GM12878 (cell line): ENCODE data around the gene CCDC138. TPM values are rescaled to one million over a fixed set of nuclear protein-coding genes. Genes with fewer than 3 reads are reported as not detected.

Source experiments
- ATAC-seq: fragments of 200-7000 bp; cut with Tn5 transposase; 3 replicates; pipeline ENCODE4 v1.9.1; 2020; ENCODE audit warnings: mild to moderate bottlenecking, moderate library complexity
- BruUV-seq: library from RNA; stranded (reverse); fragments of 400-500 nt; replicated peaks from 2 replicates; lab custom pipeline; 2021; lab: Mats Ljungman, UMichigan
- CTCF ChIA-PET: fragments of 300-600 bp; sonication (Branson Sonifier 250); formaldehyde crosslinking; extraction: SDS; loops from one replicate; lab custom pipeline; 2021; ENCODE audit warnings: inconsistent platforms; lab: Yijun Ruan, JAX
- POLR2A ChIA-PET: fragments of 350-600 bp; formaldehyde crosslinking; extraction: SDS; loops from one replicate; lab custom pipeline; 2021; ENCODE audit warnings: inconsistent platforms; lab: Charles Lee
- RAD21 ChIA-PET: fragments of 300-600 bp; sonication (Branson Sonifier 250); formaldehyde crosslinking; loops from one replicate; lab custom pipeline; 2023; ENCODE audit warnings: antibody characterized with exemption; ENCODE audit not compliant: unreplicated experiment; lab: Charles Lee
- SMC1A ChIA-PET: fragments of 300-600 bp; sonication (Branson Sonifier 250); formaldehyde crosslinking; loops from one replicate; lab custom pipeline; 2023; ENCODE audit not compliant: unreplicated experiment, uncharacterized antibody; lab: Charles Lee
- DNase-seq: peaks from one replicate; pipeline ENCODE4 v3.0.0-alpha.2; 2011; ENCODE audit warnings: low read depth, low spot score
- FAIRE-seq: peaks from 3 replicates; lab custom pipeline; 2011; peaks lifted over from hg19 to GRCh38; lab: Jason Lieb, UNC
- H2AFZ ChIP-seq: 2 replicates; pipeline ENCODE4 v1.6.0; 2011; ENCODE audit warnings: low read depth, low read length, control low read depth; ENCODE audit not compliant: control insufficient read depth
- H3K27ac ChIP-seq: 2 replicates; pipeline ENCODE4 v1.5.1; 2011; ENCODE audit warnings: control low read depth; ENCODE audit not compliant: control insufficient read depth, insufficient read depth
- H3K27me3 ChIP-seq, 2 experiments: replicated peaks in 1 of 2; 2 replicates each; pipeline versions ENCODE4 v1.6.0 to v1.6.1; 2011; ENCODE audit warnings: low read length in 1 of 2; ENCODE audit not compliant: control insufficient read depth in 2 of 2, insufficient read depth in 2 of 2
- H3K36me3 ChIP-seq, 2 experiments: 2 replicates each; pipeline ENCODE4 v1.5.1; 2011; ENCODE audit warnings: low read length in 1 of 2; ENCODE audit not compliant: control insufficient read depth in 2 of 2, insufficient read depth in 2 of 2
- H3K4me1 ChIP-seq: 2 replicates; pipeline ENCODE4 v1.6.1; 2011; ENCODE audit warnings: mild to moderate bottlenecking, low read length, moderate library complexity, mixed read lengths; ENCODE audit not compliant: control insufficient read depth, insufficient read depth
- H3K4me2 ChIP-seq: 2 replicates; pipeline ENCODE4 v1.6.0; 2011; ENCODE audit warnings: control low read depth; ENCODE audit not compliant: control insufficient read depth, insufficient read depth
- H3K4me3 ChIP-seq: fragments of 200-600 bp; sonication (generic); 2 replicates; pipeline ENCODE4 v1.5.1; 2016
- H3K79me2 ChIP-seq: 2 replicates; pipeline ENCODE4 v1.6.0; 2011; ENCODE audit warnings: low read length; ENCODE audit not compliant: control insufficient read depth, insufficient read depth
- H3K9ac ChIP-seq: 2 replicates; pipeline ENCODE4 v1.8.0; 2011; ENCODE audit warnings: low read length, control low read depth, mixed read lengths; ENCODE audit not compliant: control insufficient read depth, insufficient read depth
- H3K9me3 ChIP-seq: replicated peaks from 3 replicates; pipeline ENCODE4 v1.5.1; 2011; ENCODE audit warnings: mild to moderate bottlenecking, low read length; ENCODE audit not compliant: control insufficient read depth, insufficient read depth
- H4K20me1 ChIP-seq: 2 replicates; pipeline ENCODE4 v1.6.0; 2011; ENCODE audit not compliant: control insufficient read depth, insufficient read depth
- DPF2 ChIP-seq: fragments of 450-650 bp; IDR thresholded peaks from 2 replicates; pipeline ENCODE4 v1.6.1; 2017; ENCODE audit warnings: mild to moderate bottlenecking
- HDAC6 ChIP-seq: fragments of 200-600 bp; sonication (generic); IDR thresholded peaks from one replicate; pipeline ENCODE4 v1.8.0; 2017; ENCODE audit warnings: antibody characterized with exemption; ENCODE audit not compliant: unreplicated experiment
- HSF1 ChIP-seq: fragments of 150-350 bp; IDR thresholded peaks from 2 replicates; pipeline ENCODE4 v1.6.1; 2014; ENCODE audit warnings: mild to moderate bottlenecking, low read depth, low read length
- IRF3 ChIP-seq: fragments of 450-650 bp; IDR thresholded peaks from 2 replicates; pipeline ENCODE4 v1.6.1; 2014; ENCODE audit warnings: mild to moderate bottlenecking
- MEF2B ChIP-seq: fragments of 450-650 bp; IDR thresholded peaks from 2 replicates; pipeline ENCODE4 v1.6.1; 2018; ENCODE audit warnings: mild to moderate bottlenecking, moderate library complexity; ENCODE audit not compliant: partially characterized antibody, poor library complexity, severe bottlenecking
- MTA3 ChIP-seq: IDR thresholded peaks from 2 replicates; pipeline ENCODE4 v1.6.1; 2012; ENCODE audit warnings: low read length, inconsistent platforms, borderline replicate concordance
- MYB ChIP-seq: fragments of 150-350 bp; IDR thresholded peaks from 2 replicates; pipeline ENCODE4 v1.6.1; 2014; ENCODE audit warnings: mild to moderate bottlenecking, low read depth, low read length, borderline replicate concordance
- NR2C2 ChIP-seq: IDR thresholded peaks from 2 replicates; pipeline ENCODE4 v1.6.1; 2011; ENCODE audit warnings: borderline replicate concordance, low read depth; ENCODE audit not compliant: control insufficient read depth, insufficient read length
- POU2F2 ChIP-seq: IDR thresholded peaks from 3 replicates; pipeline ENCODE4 v1.6.1; 2011; ENCODE audit warnings: low read depth, mild to moderate bottlenecking, low read length, borderline replicate concordance
- RAD21 ChIP-seq: IDR thresholded peaks from 2 replicates; pipeline ENCODE4 v1.6.1; 2011; ENCODE audit warnings: mild to moderate bottlenecking, low read depth, low read length, moderate library complexity; ENCODE audit not compliant: insufficient read depth
- RUNX3 ChIP-seq: IDR thresholded peaks from 2 replicates; pipeline ENCODE4 v1.6.1; 2012; ENCODE audit warnings: low read length, inconsistent platforms
- TCF7 ChIP-seq: IDR thresholded peaks from 2 replicates; pipeline ENCODE4 v1.6.1; 2014; ENCODE audit warnings: antibody characterized with exemption, borderline replicate concordance
- WRNIP1 ChIP-seq: IDR thresholded peaks from 2 replicates; pipeline ENCODE4 v1.6.1; 2011; ENCODE audit warnings: low read depth, low read length, improper control_type of control experiment, borderline replicate concordance
- WGBS: methylation state at CpG from one replicate; pipeline ENCODE4 v1.1.6; 2016; ENCODE audit warnings: low lambda C conversion rate; ENCODE audit not compliant: insufficient replicate concordance, insufficient coverage; ENCODE audit errors: missing lambda C conversion rate; 5-methylcytosine and 5-hydroxymethylcytosine counted together
- in situ Hi-C: fragments of 300-500 bp; cut with MboI; formaldehyde crosslinking; loops from 9 replicates; pipeline ENCODE4 v1.14.3; 2018; ENCODE audit warnings: mixed read lengths
- intact Hi-C: fragments of 100-400 bp; cut with micrococcal nuclease; formaldehyde crosslinking; loops from one replicate; pipeline ENCODE4 v1.14.2; 2022; ENCODE audit not compliant: unreplicated experiment
- polyA plus RNA-seq, 11 experiments: library from polyadenylated mRNA; depleted of rRNA in 4 of 11; unstranded in 6 of 11; stranded (reverse) in 5 of 11; fragments of >200 nt; fragmentation: Nextera tagmentation in 4 of 11; fragmentation: Illumina TruSeq in 1 of 11; extraction: Ambion mirVana in 4 of 11; extraction: Trizol in 1 of 11; gene quantifications; 1 replicate in 1 of 11; 2 replicates in 10 of 11; pipeline versions ENCODE4 v1.2.1 to v1.2.3, GENCODE V29; 2011 to 2016; ENCODE audit warnings: inconsistent platforms in 2 of 11, missing spikeins in 2 of 11, low read depth in 1 of 11
- total RNA-seq, 4 experiments: library from RNA; depleted of rRNA in 3 of 4; stranded (reverse); fragments of >200 nt in 3 of 4; fragmentation: Illumina TruSeq in 1 of 4; extraction: Trizol in 1 of 4; gene quantifications; 2 replicates each; pipeline versions ENCODE4 v1.2.1 to v1.2.3, GENCODE V29; 2013 to 2021

CCDC138 gene
- total and polyA plus RNA-seq, 10 of the 15 experiments (the other 5 are each of a cell fraction or from before 2014, with no cell fraction given), result 7.9 to 19.4 (median 13.0) TPM

DNA sequence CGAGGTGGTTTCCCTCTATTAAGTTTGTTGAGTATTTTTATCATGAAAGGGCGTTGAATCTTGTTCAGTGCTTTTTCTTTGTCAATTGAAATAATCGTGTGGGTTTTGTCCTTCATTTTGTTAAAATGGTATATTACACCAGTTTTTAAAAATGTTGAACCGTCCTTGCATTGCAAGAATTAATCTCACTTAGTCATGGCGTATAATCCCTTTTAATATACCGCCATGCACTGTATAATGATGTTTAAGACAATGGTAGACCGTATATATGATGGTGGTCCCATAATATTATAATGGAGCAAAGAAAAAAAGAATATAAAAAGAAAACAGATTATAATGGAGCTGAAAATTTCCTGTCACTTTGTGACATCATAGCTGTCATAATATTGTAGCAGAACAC lies 50.6 kb downstream of the CCDC138 start:
- H3K4me3 ChIP-seq, result no peak overlapping the region
- H4K20me1 ChIP-seq, result no peaks in the 10 kb centered on the region
- peaks cover 2% of the 10 kb centered on the region; the same call in 1 of the 3 replicates for H3K9me3 ChIP-seq
- no peak overlapping the region for H3K27ac ChIP-seq
- CTCF ChIA-PET, result no interaction called here
- no peaks in the 10 kb centered on the region for H3K36me3 ChIP-seq
- RAD21 ChIA-PET, result no interaction called here
- POLR2A ChIA-PET, result no interaction called here
- H3K9ac ChIP-seq, result no peak overlapping the region
- no peak for FAIRE-seq
- no peaks in the 10 kb centered on the region; the same call in none of the 2 replicates for H3K4me1 ChIP-seq
- no TSS peak for BruUV-seq
- no peak for ATAC-seq
- no peak for DNase-seq
- SMC1A ChIA-PET, result no interaction called here
- TF ChIP-seq RAD21 (no peak), HSF1 (no peak), MEF2B (no peak), HDAC6 (no peak), IRF3 (no peak), MTA3 (no peak), MYB (no peak), WRNIP1 (no peak), POU2F2 (no peak), RUNX3 (no peak), TCF7 (no peak), NR2C2 (no peak), DPF2 (no peak)
- 97% methylated on average over 7 of the region's 7 CpGs for WGBS
- in situ Hi-C loops, result no loop called here
- intact Hi-C loops, result no loop called here
- H3K27me3 ChIP-seq, result no peaks in the 10 kb centered on the region
- no peaks in the 10 kb centered on the region for H3K79me2 ChIP-seq
- no peak overlapping the region for H3K4me2 ChIP-seq
- H2AFZ ChIP-seq, result no peak overlapping the region
